CD4-positive, alpha-beta memory T cell (primary cell): ENCODE results near the gene KCNK4. TPM values are rescaled to one million over a fixed set of nuclear protein-coding genes. Genes with fewer than 3 reads are reported as not detected.
A peak's percentile ranks its signal among the peaks of the same experiment; 100 is the strongest.

Experiments
- CTCF ChIA-PET: fragments of 350-600 bp; sonication (Branson Sonifier 250); formaldehyde crosslinking; loops from one replicate; lab custom pipeline; 2021; ENCODE audit warnings: inconsistent platforms; ENCODE audit not compliant: partially characterized antibody; lab: Charles Lee
- POLR2A ChIA-PET: fragments of 350-600 bp; sonication (Branson Sonifier 250); formaldehyde crosslinking; loops from one replicate; lab custom pipeline; 2021; ENCODE audit not compliant: partially characterized antibody; lab: Charles Lee
- DNase-seq, 5 donors: peaks; one replicate each; pipeline versions ENCODE4 v3.0.0 to v3.0.0-alpha.2; 2020 to 2022; ENCODE audit warnings: mixed read lengths in 1 of 5
- H3K27ac ChIP-seq: one replicate; pipeline ENCODE4 v1.7.0; 2013; ENCODE audit warnings: low read depth, low read length
- H3K27me3 ChIP-seq: 2 replicates; pipeline ENCODE4 v1.7.0; 2013; ENCODE audit warnings: mild to moderate bottlenecking, low read length, moderate library complexity; ENCODE audit not compliant: insufficient read depth
- H3K36me3 ChIP-seq: 2 replicates; pipeline ENCODE4 v1.7.0; 2013; ENCODE audit warnings: mild to moderate bottlenecking, low read length, moderate library complexity; ENCODE audit not compliant: insufficient read depth
- H3K4me1 ChIP-seq: 2 replicates; pipeline ENCODE4 v1.7.0; 2013; ENCODE audit warnings: mild to moderate bottlenecking, low read length, moderate library complexity; ENCODE audit not compliant: insufficient read depth
- H3K4me3 ChIP-seq, 2 donors: one replicate each; pipeline ENCODE4 v1.7.0; 2013; ENCODE audit warnings: low read length in 2 of 2, mild to moderate bottlenecking in 1 of 2
- H3K9me3 ChIP-seq, 2 donors: one replicate each; pipeline ENCODE4 v1.7.0; 2013; ENCODE audit warnings: low read length in 2 of 2, control low read depth in 1 of 2; ENCODE audit not compliant: control insufficient read depth in 1 of 2
- H3K27ac Mint-ChIP-seq, 7 donors: one replicate each; pipeline ENCODE4 v1.8.0; 2020 to 2021; ENCODE audit warnings: mixed read lengths in 7 of 7, mild to moderate bottlenecking in 6 of 7, inconsistent platforms in 3 of 7, moderate library complexity in 3 of 7
- H3K27me3 Mint-ChIP-seq, 2 donors: one replicate each; pipeline ENCODE4 v1.8.0; 2020 to 2021; ENCODE audit warnings: mixed read lengths in 2 of 2
- H3K36me3 Mint-ChIP-seq, 2 donors: one replicate each; pipeline ENCODE4 v1.8.0; 2020 to 2021; ENCODE audit warnings: mixed read lengths in 2 of 2, inconsistent platforms in 1 of 2, mild to moderate bottlenecking in 1 of 2
- H3K4me1 Mint-ChIP-seq, 4 donors: one replicate each; pipeline ENCODE4 v1.8.0; 2020 to 2021; ENCODE audit warnings: mixed read lengths in 4 of 4, mild to moderate bottlenecking in 1 of 4
- H3K4me3 Mint-ChIP-seq, 8 donors: one replicate each; pipeline ENCODE4 v1.8.0; 2020 to 2021; ENCODE audit warnings: mixed read lengths in 8 of 8, mild to moderate bottlenecking in 7 of 8, moderate library complexity in 6 of 8, inconsistent platforms in 3 of 8
- H3K9me3 Mint-ChIP-seq, 8 donors: one replicate each; pipeline ENCODE4 v1.8.0; 2020 to 2021; ENCODE audit warnings: mixed read lengths in 8 of 8, mild to moderate bottlenecking in 5 of 8, inconsistent platforms in 3 of 8, moderate library complexity in 1 of 8
- intact Hi-C: fragments of 100-400 bp; cut with micrococcal nuclease; formaldehyde crosslinking; loops from one replicate; pipeline ENCODE4 v1.15.1; 2023
- polyA plus RNA-seq, 2 donors: library from polyadenylated mRNA; unstranded; fragments of 300-500 nt; fragmentation: Illumina TruSeq; gene quantifications; one replicate each; pipeline ENCODE4 v1.2.3, GENCODE V29; 2021
- total RNA-seq, 2 experiments: library from RNA; stranded (reverse); gene quantifications; one replicate each; pipeline ENCODE4 v1.2.3, GENCODE V29; 2021

The KCNK4 gene
- total and polyA plus RNA-seq, 4 experiments from 2014 or later, result not detected

DNA sequence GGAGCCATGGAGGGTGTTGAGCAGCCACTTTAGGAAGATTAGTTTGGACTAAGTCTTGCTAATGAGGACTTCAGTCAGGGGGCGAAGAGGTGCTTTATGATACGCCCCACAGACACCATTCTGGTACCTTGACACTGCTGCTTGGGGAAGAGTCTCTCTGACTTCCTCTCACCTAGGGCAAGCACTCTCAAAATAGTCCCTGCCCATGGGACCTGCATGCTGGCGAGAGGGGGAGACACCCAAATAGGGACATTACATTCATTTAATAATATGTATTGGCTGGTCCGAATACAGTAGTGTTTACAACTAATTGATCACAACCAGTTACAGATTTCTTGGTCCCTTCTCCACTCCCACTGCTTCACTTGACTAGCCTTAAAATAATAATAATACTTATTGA, 4.7 kb downstream of the KCNK4 start:
- ChIA-PET POLR2A (interaction anchor here (2.5 to 2.6 kb wide), 2 partner anchors 11 to 90 kb away, joined by 6 to 8 read pairs; partner anchors contain the start of genes BAD and FERMT3), CTCF (interaction anchor here (0.9 kb wide), 1 partner anchor 9 kb away, joined by 5 read pairs; no protein-coding TSS in a partner anchor)
- Histone ChIP-seq H3K4me3 (no peak overlapping the region), H3K27ac (no peak overlapping the region), H3K4me1 (peaks cover 30% of the 10 kb centered on the region), H3K36me3 (no peaks in the 10 kb centered on the region), H3K9me3 (no peaks in the 10 kb centered on the region), H3K27me3 (peaks cover 61% of the 10 kb centered on the region)
- Mint-ChIP-seq H3K4me1 (peaks cover 11 to 27% (median 19%) of the 10 kb centered on the region in 4 donors), H3K36me3 (no peaks in the 10 kb centered on the region), H3K4me3 (no peak overlapping the region), H3K27me3 (peaks cover 49 to 52% of the 10 kb centered on the region in 2 donors), H3K27ac (no peak overlapping the region), H3K9me3 (no peaks in the 10 kb centered on the region)
- intact Hi-C loops, result no loop called here
- no peak for DNase-seq

- ChIA-PET CTCF (interaction anchor here (0.5 kb wide), 1 partner anchor 689 kb away, joined by 3 read pairs; no protein-coding TSS in a partner anchor), POLR2A (interaction anchor here (2.5 to 2.6 kb wide), 2 partner anchors 12 to 91 kb away, joined by 6 to 8 read pairs; partner anchors contain the start of genes BAD and FERMT3)
- intact Hi-C loops, result no loop called here
- no peak overlapping the region for H3K4me3 Mint-ChIP-seq
- Histone ChIP-seq H3K36me3 (no peaks in the 10 kb centered on the region), H3K9me3 (no peaks in the 10 kb centered on the region), H3K27me3 (peaks cover 58% of the 10 kb centered on the region), H3K27ac (no peak overlapping the region), H3K4me1 (peaks cover 35% of the 10 kb centered on the region), H3K4me3 (no peak overlapping the region)
- no peak for DNase-seq
- H3K36me3 Mint-ChIP-seq, result no peaks in the 10 kb centered on the region
- no peak overlapping the region for H3K27ac Mint-ChIP-seq
- H3K27me3 Mint-ChIP-seq, result peaks cover 51 to 52% of the 10 kb centered on the region in 2 donors
- no peaks in the 10 kb centered on the region for H3K9me3 Mint-ChIP-seq
- peaks cover 13 to 30% (median 20%) of the 10 kb centered on the region in 4 donors for H3K4me1 Mint-ChIP-seq
These were observed 5.1 kb downstream of the KCNK4 start for GRCh38 chr11:64296236-64296635.

GRCh38 chr11:64296830-64297698, 6.0 kb downstream of the KCNK4 start:
- Mint-ChIP-seq H3K36me3 (no peaks in the 10 kb centered on the region), H3K27me3 (peaks cover 51 to 52% of the 10 kb centered on the region in 2 donors), H3K4me1 (peaks cover 13 to 34% (median 20%) of the 10 kb centered on the region in 4 donors), H3K9me3 (no peaks in the 10 kb centered on the region), H3K27ac (no peak overlapping the region), H3K4me3 (peak overlapping the region in 1 of 8 donors; percentile 10)
- peaks cover 63% of the 10 kb centered on the region for H3K27me3 ChIP-seq
- ChIA-PET CTCF (interaction anchor here (0.5 to 1.2 kb wide), 3 partner anchors 47 to 688 kb away, joined by 3 to 5 read pairs (median 3); no protein-coding TSS in a partner anchor), POLR2A (interaction anchor here (2.5 to 2.6 kb wide), 2 partner anchors 13 to 92 kb away, joined by 6 to 8 read pairs; partner anchors contain the start of genes BAD and FERMT3)
- no peaks in the 10 kb centered on the region for H3K9me3 ChIP-seq
- H3K4me3 ChIP-seq, result no peak overlapping the region
- intact Hi-C loops, result no loop called here
- H3K27ac ChIP-seq, result no peak overlapping the region
- DNase-seq, result no peak
- peaks cover 33% of the 10 kb centered on the region for H3K4me1 ChIP-seq
- no peaks in the 10 kb centered on the region for H3K36me3 ChIP-seq

DNA sequence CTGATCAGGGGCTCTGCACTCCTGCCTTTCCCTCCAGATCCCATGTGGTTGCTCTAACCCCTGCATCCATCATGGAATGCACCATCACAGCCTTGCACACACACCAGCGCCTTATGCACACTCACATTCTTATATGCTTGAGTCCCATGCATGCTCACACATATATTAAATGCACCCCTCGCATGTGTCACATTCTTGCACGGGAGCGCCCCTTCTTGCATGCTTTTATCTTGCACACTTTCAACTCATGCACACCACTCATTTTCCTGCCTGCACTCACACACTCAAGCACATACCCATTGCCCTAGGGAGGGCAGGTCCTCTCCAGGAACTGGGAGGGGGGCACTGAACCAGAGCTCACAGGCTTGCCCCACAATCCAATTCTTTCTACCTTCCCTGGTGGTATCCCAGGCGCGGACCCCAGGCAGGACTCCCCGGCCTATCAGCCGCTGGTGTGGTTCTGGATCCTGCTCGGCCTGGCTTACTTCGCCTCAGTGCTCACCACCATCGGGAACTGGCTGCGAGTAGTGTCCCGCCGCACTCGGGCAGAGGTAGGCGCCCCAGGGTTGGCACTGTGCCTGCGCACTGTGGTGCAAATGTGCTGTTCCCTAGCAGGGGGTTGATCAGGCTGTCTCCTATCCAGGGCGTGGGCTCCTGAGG, 6.7 kb downstream of the KCNK4 start:
- intact Hi-C loops, result no loop called here
- H3K27me3 Mint-ChIP-seq, result peaks cover 49 to 50% of the 10 kb centered on the region in 2 donors
- peaks cover 26% of the 10 kb centered on the region for H3K4me1 ChIP-seq
- H3K36me3 Mint-ChIP-seq, result no peaks in the 10 kb centered on the region
- no peaks in the 10 kb centered on the region for H3K36me3 ChIP-seq
- DNase-seq, result no peak
- H3K4me3 ChIP-seq, result no peak overlapping the region
- CTCF ChIA-PET, result interaction anchor here (1.0 to 1.2 kb wide), 2 partner anchors 48 to 93 kb away, joined by 3 to 5 read pairs; no protein-coding TSS in a partner anchor
- POLR2A ChIA-PET, result interaction anchor here (2.5 kb wide), 1 partner anchor 92 kb away, joined by 8 read pairs; the partner anchor contains the start of gene FERMT3
- H3K9me3 ChIP-seq, result no peaks in the 10 kb centered on the region
- no peak overlapping the region for H3K27ac ChIP-seq
- peaks cover 13 to 34% (median 20%) of the 10 kb centered on the region in 4 donors for H3K4me1 Mint-ChIP-seq
- H3K4me3 Mint-ChIP-seq, result peak overlapping the region in 3 of 8 donors; percentile 10 to 34 (median 30)
- H3K27me3 ChIP-seq, result peaks cover 59% of the 10 kb centered on the region
- H3K9me3 Mint-ChIP-seq, result no peaks in the 10 kb centered on the region
- H3K27ac Mint-ChIP-seq, result peak overlapping the region in 3 of 7 donors; percentile 5 to 57 (median 16)

DNA sequence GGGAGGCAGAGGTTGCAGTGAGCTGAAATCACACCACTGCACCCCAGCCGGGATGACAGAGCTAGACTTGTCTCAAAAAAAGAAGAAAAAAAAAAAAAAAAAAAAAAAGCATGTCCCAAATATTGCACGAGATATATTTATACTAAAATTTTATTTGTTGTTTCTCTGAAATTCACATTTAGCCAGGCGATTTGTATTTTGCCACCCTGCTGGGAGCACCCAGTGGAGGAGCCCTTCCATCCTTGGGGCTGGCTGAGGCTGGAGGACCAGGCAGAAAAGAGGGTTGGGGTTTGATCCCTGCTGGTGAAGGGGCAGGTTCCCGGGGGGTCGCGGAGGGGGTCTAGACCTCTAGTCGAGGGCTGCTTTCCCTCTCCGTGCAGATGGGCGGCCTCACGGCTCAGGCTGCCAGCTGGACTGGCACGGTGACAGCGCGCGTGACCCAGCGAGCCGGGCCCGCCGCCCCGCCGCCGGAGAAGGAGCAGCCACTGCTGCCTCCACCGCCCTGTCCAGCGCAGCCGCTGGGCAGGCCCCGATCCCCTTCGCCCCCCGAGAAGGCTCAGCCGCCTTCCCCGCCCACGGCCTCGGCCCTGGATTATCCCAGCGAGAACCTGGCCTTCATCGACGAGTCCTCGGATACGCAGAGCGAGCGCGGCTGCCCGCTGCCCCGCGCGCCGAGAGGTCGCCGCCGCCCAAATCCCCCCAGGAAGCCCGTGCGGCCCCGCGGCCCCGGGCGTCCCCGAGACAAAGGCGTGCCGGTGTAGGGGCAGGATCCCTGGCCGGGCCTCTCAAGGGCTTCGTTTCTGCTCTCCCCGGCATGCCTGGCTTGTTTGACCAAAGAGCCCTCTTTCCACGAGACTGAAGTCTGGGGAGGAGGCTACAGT, 8.1 kb downstream of the KCNK4 start:
- intact Hi-C loops, result no loop called here
- Histone ChIP-seq H3K9me3 (no peaks in the 10 kb centered on the region), H3K4me3 (peak overlapping the region in 1 of 2 donors; percentile 1), H3K27ac (no peak overlapping the region), H3K4me1 (peaks cover 34% of the 10 kb centered on the region), H3K36me3 (no peaks in the 10 kb centered on the region), H3K27me3 (peaks cover 51% of the 10 kb centered on the region)
- Mint-ChIP-seq H3K36me3 (no peaks in the 10 kb centered on the region), H3K9me3 (no peaks in the 10 kb centered on the region), H3K4me3 (peak overlapping the region in 7 of 8 donors; percentile 70 to 90 (median 74)), H3K27me3 (peaks cover 41 to 43% of the 10 kb centered on the region in 2 donors), H3K4me1 (peaks cover 14 to 37% (median 23%) of the 10 kb centered on the region in 4 donors), H3K27ac (peak overlapping the region in 4 of 7 donors; percentile 47 to 83 (median 57))
- POLR2A ChIA-PET, result interaction anchor here (0.7 kb wide), 1 partner anchor 28 kb away, joined by 3 read pairs; no protein-coding TSS in a partner anchor
- no peak for DNase-seq
- CTCF ChIA-PET, result interaction anchor here (0.8 to 1.2 kb wide), 2 partner anchors 30 to 95 kb away, joined by 3 to 5 read pairs; no protein-coding TSS in a partner anchor
